Liver (tissue), 9 donors: ENCODE measurements around the gene ZNF346. TPM values are rescaled to one million over a fixed set of nuclear protein-coding genes. Genes with fewer than 3 reads are reported as not detected.

ENCODE experiments used
- DNase-seq: peaks from one replicate; pipeline ENCODE4 v3.0.0-alpha.2; 2017; ENCODE audit warnings: low spot score
- H3K27ac ChIP-seq, 2 donors: one replicate each; pipeline ENCODE4 v1.7.0; 2013; ENCODE audit warnings: inconsistent platforms in 2 of 2, low read length in 2 of 2, control low read depth in 1 of 2, low read depth in 1 of 2, mild to moderate bottlenecking in 1 of 2
- H3K27me3 ChIP-seq, 4 donors: one replicate each; pipeline versions ENCODE4 v1.6.1 to v1.7.0; 2013; ENCODE audit warnings: low read length in 3 of 4, inconsistent platforms in 1 of 4, mild to moderate bottlenecking in 1 of 4, moderate library complexity in 1 of 4; ENCODE audit not compliant: control insufficient read depth in 4 of 4, insufficient read depth in 4 of 4
- H3K36me3 ChIP-seq, 4 donors: one replicate each; pipeline versions ENCODE4 v1.6.1 to v1.7.0; 2013; ENCODE audit warnings: low read length in 3 of 4, mild to moderate bottlenecking in 3 of 4, low read depth in 1 of 4, moderate library complexity in 1 of 4; ENCODE audit not compliant: control insufficient read depth in 4 of 4, insufficient read depth in 3 of 4
- H3K4me1 ChIP-seq, 4 donors: one replicate each; pipeline versions ENCODE4 v1.6.1 to v1.7.0; 2013; ENCODE audit warnings: low read length in 3 of 4, mild to moderate bottlenecking in 3 of 4, moderate library complexity in 1 of 4; ENCODE audit not compliant: control insufficient read depth in 4 of 4, insufficient read depth in 4 of 4
- H3K4me3 ChIP-seq, 3 donors: one replicate each; pipeline versions ENCODE4 v1.6.1 to v1.7.0; 2013; ENCODE audit warnings: low read length in 3 of 3, control low read depth in 1 of 3, low read depth in 1 of 3, mild to moderate bottlenecking in 1 of 3
- H3K9ac ChIP-seq, 2 donors: one replicate each; pipeline ENCODE4 v1.7.0; 2013; ENCODE audit warnings: low read length in 2 of 2, mild to moderate bottlenecking in 2 of 2, moderate library complexity in 2 of 2, control low read depth in 1 of 2, low read depth in 1 of 2
- H3K9me3 ChIP-seq, 4 donors: one replicate each; pipeline versions ENCODE4 v1.6.1 to v1.7.0; 2013; ENCODE audit warnings: low read length in 3 of 4; ENCODE audit not compliant: control insufficient read depth in 4 of 4
- ATF3 ChIP-seq: IDR thresholded peaks from 2 replicates; pipeline ENCODE4 v1.6.1; 2016; ENCODE audit warnings: antibody characterized with exemption
- FOXA1 ChIP-seq: IDR thresholded peaks from 2 replicates; pipeline ENCODE4 v1.6.1; 2016; ENCODE audit warnings: antibody characterized with exemption
- GABPA ChIP-seq, 2 donors: IDR thresholded peaks in 1 of 2; conservative IDR thresholded peaks in 1 of 2; 2 replicates each; pipeline ENCODE4 v1.6.1; 2016; ENCODE audit warnings: antibody characterized with exemption in 2 of 2, mild to moderate bottlenecking in 1 of 2, moderate library complexity in 1 of 2
- HNF4A ChIP-seq, 2 donors: conservative IDR thresholded peaks; 2 replicates each; pipeline ENCODE4 v1.6.1; 2016; ENCODE audit warnings: antibody characterized with exemption in 2 of 2, mild to moderate bottlenecking in 2 of 2
- HNF4G ChIP-seq: IDR thresholded peaks from 2 replicates; pipeline ENCODE4 v1.6.1; 2016; ENCODE audit warnings: antibody characterized with exemption
- NR2F2 ChIP-seq: IDR thresholded peaks from 2 replicates; pipeline ENCODE4 v1.6.1; 2016; ENCODE audit warnings: antibody characterized with exemption
- RAD21 ChIP-seq, 2 donors: IDR thresholded peaks; 2 replicates each; pipeline ENCODE4 v1.6.1; 2016; ENCODE audit warnings: antibody characterized with exemption in 2 of 2, mild to moderate bottlenecking in 2 of 2
- REST ChIP-seq: IDR thresholded peaks from 2 replicates; pipeline ENCODE4 v1.6.1; 2016; ENCODE audit warnings: antibody characterized with exemption, mild to moderate bottlenecking
- SP1 ChIP-seq: IDR thresholded peaks from 2 replicates; pipeline ENCODE4 v1.6.1; 2018; ENCODE audit warnings: antibody characterized with exemption, mild to moderate bottlenecking
- TAF1 ChIP-seq: conservative IDR thresholded peaks from 2 replicates; pipeline ENCODE4 v1.6.1; 2016; ENCODE audit warnings: antibody characterized with exemption, mild to moderate bottlenecking
- YY1 ChIP-seq: IDR thresholded peaks from 2 replicates; pipeline ENCODE4 v1.6.1; 2016; ENCODE audit warnings: antibody characterized with exemption, mild to moderate bottlenecking
- WGBS: extraction: QIAGEN DNeasy Blood & Tissue Kit; methylation state at CpG from one replicate; pipeline ENCODE4 v1.1.7; 2013; 5-methylcytosine and 5-hydroxymethylcytosine counted together
- polyA plus RNA-seq, 2 donors: library from polyadenylated mRNA; stranded (reverse) in 1 of 2; unstranded in 1 of 2; fragments of 200-250 nt in 1 of 2; fragments of >200 nt in 1 of 2; fragmentation: Nextera tagmentation in 1 of 2; extraction: Ambion mirVana in 1 of 2; gene quantifications; one replicate each; pipeline versions ENCODE4 v1.2.1 to v1.2.3, GENCODE V29; 2013 to 2015
- total RNA-seq, 2 donors: library from RNA; depleted of rRNA; stranded (reverse); fragments of >200 nt; gene quantifications; one replicate each; pipeline ENCODE4 v1.2.3, GENCODE V29; 2014
- donor health status: healthy.
- donor health status: healthy.
- donor health status: healthy.
- donor health status: healthy.
- donor health status: healthy.

The ZNF346 gene
- total and polyA plus RNA-seq, 4 donors = 3.7 to 11.0 (median 6.4) TPM

GRCh38 chr5:177123789-177124485 is 101.4 kb downstream of the ZNF346 start:
- TF ChIP-seq TAF1 = no peak
- no peak for TF ChIP-seq GABPA (IDR thresholded peaks at IDR 0.05 in 1 of 2, conservative IDR thresholded peaks at IDR 0.05 in 1 of 2)
- no peak for TF ChIP-seq NR2F2
- TF ChIP-seq RAD21 (IDR thresholded peaks at IDR 0.05) = no peak
- no peak for TF ChIP-seq SP1
- TF ChIP-seq REST = no peak
- no peak overlapping the region for H3K9ac ChIP-seq
- no peaks in the 10 kb centered on the region for H3K9me3 ChIP-seq
- no peaks in the 10 kb centered on the region for H3K27me3 ChIP-seq
- H3K4me3 ChIP-seq = no peak overlapping the region
- H3K4me1 ChIP-seq = no peaks in the 10 kb centered on the region
- no peaks in the 10 kb centered on the region for H3K36me3 ChIP-seq
- no peak for DNase-seq
- 91% methylated on average over 15 of the region's 15 CpGs for WGBS
- H3K27ac ChIP-seq = no peak overlapping the region

DNA sequence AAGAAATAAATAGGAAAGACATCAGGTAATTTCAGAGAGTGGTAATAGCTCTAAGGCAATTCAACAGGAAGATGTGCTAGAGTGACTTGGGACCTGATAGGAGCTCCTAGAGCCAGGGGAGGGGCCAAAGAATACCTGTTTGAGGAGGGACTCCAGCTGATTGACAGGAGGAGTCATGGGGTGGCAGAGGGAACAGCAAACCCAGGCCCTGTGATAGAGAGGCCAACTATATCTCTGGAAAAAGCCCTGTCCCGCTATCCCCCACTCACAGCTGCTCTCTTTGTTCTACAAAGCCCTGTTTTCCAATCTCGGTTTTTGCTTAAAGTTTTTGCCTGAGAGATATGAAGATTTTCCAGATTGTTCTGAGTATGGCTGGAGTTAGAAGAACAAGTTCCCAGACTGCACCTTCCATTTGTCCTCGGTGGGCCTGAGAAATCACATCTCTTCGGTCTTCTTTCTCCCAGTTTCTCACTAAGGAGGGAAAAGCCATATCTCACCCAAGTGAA is 102.0 kb downstream of the ZNF346 start:
- TF ChIP-seq TAF1 (no peak), HNF4A (conservative IDR thresholded peaks at IDR 0.05) (no peak), YY1 (no peak), GABPA (IDR thresholded peaks at IDR 0.05 in 1 of 2, conservative IDR thresholded peaks at IDR 0.05 in 1 of 2) (no peak), FOXA1 (no peak), SP1 (no peak), ATF3 (no peak), NR2F2 (no peak)
- no peaks in the 10 kb centered on the region for H3K4me1 ChIP-seq
- H3K9me3 ChIP-seq = no peaks in the 10 kb centered on the region
- DNase-seq = no peak
- H3K36me3 ChIP-seq = no peaks in the 10 kb centered on the region
- 93% methylated on average over 4 of the region's 4 CpGs for WGBS
- H3K4me3 ChIP-seq = no peak overlapping the region
- H3K9ac ChIP-seq = no peak overlapping the region
- no peak overlapping the region for H3K27ac ChIP-seq
- H3K27me3 ChIP-seq = no peaks in the 10 kb centered on the region

GRCh38 chr5:177126771-177127170 is 104.3 kb downstream of the ZNF346 start:
- H3K4me1 ChIP-seq = no peaks in the 10 kb centered on the region
- H3K36me3 ChIP-seq = no peaks in the 10 kb centered on the region
- TF ChIP-seq HNF4G = no peak
- no peak for DNase-seq
- H3K4me3 ChIP-seq = no peak overlapping the region
- no peak overlapping the region for H3K9ac ChIP-seq
- no peak overlapping the region for H3K27ac ChIP-seq
- H3K27me3 ChIP-seq = no peaks in the 10 kb centered on the region
- H3K9me3 ChIP-seq = no peaks in the 10 kb centered on the region
- WGBS = 89% methylated on average over 1 of the region's 1 CpG
